ENCODE results near the gene MMP10. TPM values are rescaled to one million over a fixed set of nuclear protein-coding genes. Genes with fewer than 3 reads are reported as not detected.

The MMP10 gene
- total RNA-seq, 1 donor from 2014 or later = 0.15 TPM

- DNase-seq (ENCODE audit: low spot score) = no peak
- TF ChIP-seq, protein P1, sequence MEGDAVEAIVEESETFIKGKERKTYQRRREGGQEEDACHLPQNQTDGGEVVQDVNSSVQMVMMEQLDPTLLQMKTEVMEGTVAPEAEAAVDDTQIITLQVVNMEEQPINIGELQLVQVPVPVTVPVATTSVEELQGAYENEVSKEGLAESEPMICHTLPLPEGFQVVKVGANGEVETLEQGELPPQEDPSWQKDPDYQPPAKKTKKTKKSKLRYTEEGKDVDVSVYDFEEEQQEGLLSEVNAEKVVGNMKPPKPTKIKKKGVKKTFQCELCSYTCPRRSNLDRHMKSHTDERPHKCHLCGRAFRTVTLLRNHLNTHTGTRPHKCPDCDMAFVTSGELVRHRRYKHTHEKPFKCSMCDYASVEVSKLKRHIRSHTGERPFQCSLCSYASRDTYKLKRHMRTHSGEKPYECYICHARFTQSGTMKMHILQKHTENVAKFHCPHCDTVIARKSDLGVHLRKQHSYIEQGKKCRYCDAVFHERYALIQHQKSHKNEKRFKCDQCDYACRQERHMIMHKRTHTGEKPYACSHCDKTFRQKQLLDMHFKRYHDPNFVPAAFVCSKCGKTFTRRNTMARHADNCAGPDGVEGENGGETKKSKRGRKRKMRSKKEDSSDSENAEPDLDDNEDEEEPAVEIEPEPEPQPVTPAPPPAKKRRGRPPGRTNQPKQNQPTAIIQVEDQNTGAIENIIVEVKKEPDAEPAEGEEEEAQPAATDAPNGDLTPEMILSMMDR (IDR thresholded peaks at IDR 0.05) = no peak
- no peaks in the 10 kb centered on the region for H3K9me3 Mint-ChIP-seq (ENCODE audit: low read depth)
Observed at GRCh38 chr11:102761646-102762238, 18.7 kb downstream of the MMP10 start.

DNA sequence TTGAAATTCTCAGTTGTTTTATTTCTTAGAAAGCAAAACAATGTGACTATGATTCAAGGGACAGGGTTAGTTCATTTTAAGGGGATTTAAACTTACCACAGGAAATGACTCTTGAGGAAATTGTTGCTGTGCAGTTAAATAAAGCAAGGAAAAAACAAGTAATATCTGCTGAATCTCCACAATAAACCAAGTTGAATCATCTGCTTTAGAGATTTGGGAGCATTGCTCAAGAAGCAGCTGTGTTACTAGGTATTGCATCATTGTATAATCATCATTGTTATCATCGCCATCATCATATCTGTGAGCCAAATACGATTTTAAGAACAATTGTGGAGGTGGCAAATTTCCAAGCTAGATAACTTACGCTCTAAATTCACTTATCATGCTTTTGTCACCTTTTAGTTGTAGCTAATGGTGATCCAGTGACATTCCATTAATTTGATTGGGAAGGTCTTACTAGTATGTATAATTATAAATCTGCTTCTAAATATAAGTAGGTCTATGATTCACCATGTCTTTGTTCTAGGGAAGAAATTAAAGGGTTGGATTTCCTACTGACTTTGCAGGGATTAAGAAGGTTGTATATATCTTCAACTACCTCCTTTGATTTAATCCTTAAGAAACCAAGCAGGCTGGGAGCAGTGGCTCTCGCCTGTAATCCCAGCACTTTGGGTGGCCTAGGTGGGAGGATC is 19.9 kb downstream of the MMP10 start:
- TF ChIP-seq, protein P1 (IDR thresholded peaks at IDR 0.05) = no peak
- DNase-seq (ENCODE audit: low spot score) = no peak
- H3K36me3 Mint-ChIP-seq (ENCODE audit: low read depth) = no peaks in the 10 kb centered on the region
- H3K27me3 Mint-ChIP-seq (ENCODE audit: low read depth) = no peaks in the 10 kb centered on the region
- H3K27ac Mint-ChIP-seq (ENCODE audit: unreplicated experiment) = peak overlapping the region; percentile 88
- no peak overlapping the region for H3K4me3 Mint-ChIP-seq (ENCODE audit: unreplicated experiment)
- no peaks in the 10 kb centered on the region for H3K9me3 Mint-ChIP-seq (ENCODE audit: low read depth)
- H3K4me1 Mint-ChIP-seq (ENCODE audit: low read depth) = peaks cover 59% of the 10 kb centered on the region

More at GRCh38 chr11:102761646-102762238, 18.7 kb downstream of the MMP10 start:
- Mint-ChIP-seq H3K27me3 (ENCODE audit: low read depth) (no peaks in the 10 kb centered on the region), H3K36me3 (ENCODE audit: low read depth) (no peaks in the 10 kb centered on the region), H3K4me1 (ENCODE audit: low read depth) (peaks cover 62% of the 10 kb centered on the region), H3K4me3 (ENCODE audit: unreplicated experiment) (peak overlapping the region; percentile 18), H3K27ac (ENCODE audit: unreplicated experiment) (peak overlapping the region; percentile 88)

- Mint-ChIP-seq H3K9me3 (ENCODE audit: low read depth) (no peaks in the 10 kb centered on the region), H3K27me3 (ENCODE audit: low read depth) (no peaks in the 10 kb centered on the region), H3K4me3 (ENCODE audit: unreplicated experiment) (no peak overlapping the region), H3K4me1 (ENCODE audit: low read depth) (peaks cover 41% of the 10 kb centered on the region), H3K27ac (ENCODE audit: unreplicated experiment) (no peak overlapping the region), H3K36me3 (ENCODE audit: low read depth) (no peaks in the 10 kb centered on the region)
- TF ChIP-seq, protein P1 (IDR thresholded peaks at IDR 0.05) = no peak
- no peak for DNase-seq (ENCODE audit: low spot score)
Observed at GRCh38 chr11:102757823-102758549, 22.4 kb downstream of the MMP10 start.

DNA sequence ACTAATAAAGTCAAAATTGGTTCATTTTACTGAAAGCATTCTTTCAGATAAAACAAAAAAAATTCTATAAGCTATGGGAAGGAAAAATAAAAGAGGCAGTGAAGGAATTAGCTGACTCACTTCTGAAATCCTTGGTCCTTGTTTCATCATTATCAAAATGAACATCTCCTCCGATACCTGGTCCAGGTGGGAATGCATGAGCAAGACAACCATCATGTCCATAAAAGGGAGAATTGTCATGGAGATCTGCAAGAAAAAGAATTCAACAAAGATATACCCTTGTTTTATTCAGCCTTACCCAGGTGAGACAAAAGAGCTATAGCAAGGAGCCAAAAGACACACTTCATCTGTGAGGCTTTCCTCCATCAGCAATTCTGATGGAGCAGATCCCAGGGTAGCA is 27.2 kb downstream of the MMP10 start:
- no peaks in the 10 kb centered on the region for H3K27me3 Mint-ChIP-seq (ENCODE audit: low read depth)
- TF ChIP-seq, protein P1 (IDR thresholded peaks at IDR 0.05) = no peak
- H3K4me1 Mint-ChIP-seq (ENCODE audit: low read depth) = peaks cover 7% of the 10 kb centered on the region
- no peak overlapping the region for H3K4me3 Mint-ChIP-seq (ENCODE audit: unreplicated experiment)
- H3K9me3 Mint-ChIP-seq (ENCODE audit: low read depth) = peaks cover 12% of the 10 kb centered on the region
- no peak for DNase-seq (ENCODE audit: low spot score)
- H3K36me3 Mint-ChIP-seq (ENCODE audit: low read depth) = peaks cover 4% of the 10 kb centered on the region
- H3K27ac Mint-ChIP-seq (ENCODE audit: unreplicated experiment) = no peak overlapping the region

DNA sequence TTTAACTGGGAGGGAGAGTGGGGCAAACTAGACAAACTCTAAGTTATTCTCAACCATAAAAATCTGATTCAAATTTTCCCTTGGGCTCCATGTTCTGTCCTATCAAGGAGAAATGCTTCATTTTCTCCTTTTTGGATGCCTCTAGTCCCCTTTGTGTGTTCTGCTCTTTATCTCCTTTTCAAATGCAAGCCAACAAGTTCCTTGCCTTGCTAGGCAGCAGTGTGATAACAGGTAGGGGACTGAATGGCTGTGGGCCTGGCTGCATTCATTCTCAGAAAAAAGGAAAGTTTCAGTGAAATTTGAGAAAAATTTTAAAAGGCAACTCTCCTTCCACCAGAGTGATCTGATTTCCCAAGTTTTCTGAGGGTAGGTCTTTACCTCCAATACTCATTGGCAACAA is 28.8 kb downstream of the MMP10 start:
- Mint-ChIP-seq H3K36me3 (ENCODE audit: low read depth) (peaks cover 8% of the 10 kb centered on the region), H3K9me3 (ENCODE audit: low read depth) (peaks cover 22% of the 10 kb centered on the region), H3K4me3 (ENCODE audit: unreplicated experiment) (no peak overlapping the region), H3K27ac (ENCODE audit: unreplicated experiment) (no peak overlapping the region), H3K27me3 (ENCODE audit: low read depth) (no peaks in the 10 kb centered on the region), H3K4me1 (ENCODE audit: low read depth) (peaks cover 5% of the 10 kb centered on the region)
- no peak for DNase-seq (ENCODE audit: low spot score)
- TF ChIP-seq, protein P1 (IDR thresholded peaks at IDR 0.05) = no peak

All from chondrocyte (in vitro differentiated cells).